ENCODE data around the gene ERGIC1.

DNA sequence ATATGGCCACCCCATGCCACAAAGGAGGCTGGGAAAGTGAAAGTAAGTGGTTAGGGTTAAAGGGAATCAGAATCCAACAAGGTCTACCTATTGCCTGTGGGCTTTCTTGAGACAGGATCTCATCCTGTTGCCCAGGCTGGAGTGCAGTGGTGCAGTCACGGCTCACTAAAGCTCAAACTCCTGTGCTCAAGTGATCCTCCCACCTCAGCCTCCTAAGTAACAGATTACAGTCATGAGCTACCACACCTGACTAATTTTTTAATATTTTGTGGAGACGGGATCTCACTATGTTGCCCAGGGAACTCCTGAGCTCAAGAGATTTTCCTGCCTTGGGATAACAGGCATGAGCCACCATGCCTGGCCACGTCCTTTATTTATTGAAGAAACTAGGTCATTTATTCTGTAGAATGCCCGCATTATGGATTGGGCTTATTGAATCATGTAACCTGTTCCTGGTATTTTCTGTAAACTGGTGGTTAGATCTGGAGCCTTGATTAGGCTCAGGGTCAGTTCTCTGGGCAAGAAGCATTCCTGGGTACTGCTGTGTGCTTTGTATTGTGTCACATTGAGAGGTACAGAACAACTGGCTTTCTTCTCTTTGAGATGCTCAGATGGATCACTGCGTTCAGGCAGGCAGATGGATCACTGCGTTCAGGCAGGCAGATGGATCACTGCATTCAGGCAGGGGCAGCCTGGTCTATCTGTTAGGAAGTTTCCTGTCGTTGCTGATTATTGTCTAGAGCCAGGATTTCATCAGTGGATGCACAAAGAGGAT, 41.6 kb downstream of the ERGIC1 start:
- TF ChIP-seq POLR2AphosphoS5 (IDR thresholded peaks at IDR 0.05; ENCODE audit: low read depth, low read length) (no peak), POLR2A (IDR thresholded peaks at IDR 0.05; ENCODE audit: control extremely low read depth in 1 of 2, low read depth in 2 of 2, low read length in 2 of 2) (no peak), TEAD4 (IDR thresholded peaks at IDR 0.05; ENCODE audit: low read depth, low read length) (no peak), ZNF274 (IDR thresholded peaks at IDR 0.05; ENCODE audit: borderline replicate concordance, extremely low read depth, low read length) (no peak), GABPA (IDR thresholded peaks at IDR 0.05; ENCODE audit: borderline replicate concordance, insufficient read depth, low read length) (no peak), BACH1 (IDR thresholded peaks at IDR 0.05; ENCODE audit: low read length) (no peak), HDAC6 (IDR thresholded peaks at IDR 0.05; ENCODE audit: low read depth, low read length) (no peak), TAF1 (IDR thresholded peaks at IDR 0.05; ENCODE audit: low read depth, low read length) (no peak)
- TF ChIP-seq, protein P1, sequence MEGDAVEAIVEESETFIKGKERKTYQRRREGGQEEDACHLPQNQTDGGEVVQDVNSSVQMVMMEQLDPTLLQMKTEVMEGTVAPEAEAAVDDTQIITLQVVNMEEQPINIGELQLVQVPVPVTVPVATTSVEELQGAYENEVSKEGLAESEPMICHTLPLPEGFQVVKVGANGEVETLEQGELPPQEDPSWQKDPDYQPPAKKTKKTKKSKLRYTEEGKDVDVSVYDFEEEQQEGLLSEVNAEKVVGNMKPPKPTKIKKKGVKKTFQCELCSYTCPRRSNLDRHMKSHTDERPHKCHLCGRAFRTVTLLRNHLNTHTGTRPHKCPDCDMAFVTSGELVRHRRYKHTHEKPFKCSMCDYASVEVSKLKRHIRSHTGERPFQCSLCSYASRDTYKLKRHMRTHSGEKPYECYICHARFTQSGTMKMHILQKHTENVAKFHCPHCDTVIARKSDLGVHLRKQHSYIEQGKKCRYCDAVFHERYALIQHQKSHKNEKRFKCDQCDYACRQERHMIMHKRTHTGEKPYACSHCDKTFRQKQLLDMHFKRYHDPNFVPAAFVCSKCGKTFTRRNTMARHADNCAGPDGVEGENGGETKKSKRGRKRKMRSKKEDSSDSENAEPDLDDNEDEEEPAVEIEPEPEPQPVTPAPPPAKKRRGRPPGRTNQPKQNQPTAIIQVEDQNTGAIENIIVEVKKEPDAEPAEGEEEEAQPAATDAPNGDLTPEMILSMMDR (IDR thresholded peaks at IDR 0.05; ENCODE audit: control extremely low read depth in 1 of 3, insufficient read depth in 1 of 3, low read depth in 1 of 3, low read length in 3 of 3) = no peak
